HG03280 (cell line): Measurements from ENCODE around the gene SSTR5.

ENCODE experiments used
- ATAC-seq: cut with Tn5 transposase; IDR thresholded peaks from one replicate; pipeline ENCODE4 v1.9.1; 2021; ENCODE audit warnings: mild to moderate bottlenecking, moderate library complexity; ENCODE audit not compliant: unreplicated experiment

The SSTR5 gene

DNA sequence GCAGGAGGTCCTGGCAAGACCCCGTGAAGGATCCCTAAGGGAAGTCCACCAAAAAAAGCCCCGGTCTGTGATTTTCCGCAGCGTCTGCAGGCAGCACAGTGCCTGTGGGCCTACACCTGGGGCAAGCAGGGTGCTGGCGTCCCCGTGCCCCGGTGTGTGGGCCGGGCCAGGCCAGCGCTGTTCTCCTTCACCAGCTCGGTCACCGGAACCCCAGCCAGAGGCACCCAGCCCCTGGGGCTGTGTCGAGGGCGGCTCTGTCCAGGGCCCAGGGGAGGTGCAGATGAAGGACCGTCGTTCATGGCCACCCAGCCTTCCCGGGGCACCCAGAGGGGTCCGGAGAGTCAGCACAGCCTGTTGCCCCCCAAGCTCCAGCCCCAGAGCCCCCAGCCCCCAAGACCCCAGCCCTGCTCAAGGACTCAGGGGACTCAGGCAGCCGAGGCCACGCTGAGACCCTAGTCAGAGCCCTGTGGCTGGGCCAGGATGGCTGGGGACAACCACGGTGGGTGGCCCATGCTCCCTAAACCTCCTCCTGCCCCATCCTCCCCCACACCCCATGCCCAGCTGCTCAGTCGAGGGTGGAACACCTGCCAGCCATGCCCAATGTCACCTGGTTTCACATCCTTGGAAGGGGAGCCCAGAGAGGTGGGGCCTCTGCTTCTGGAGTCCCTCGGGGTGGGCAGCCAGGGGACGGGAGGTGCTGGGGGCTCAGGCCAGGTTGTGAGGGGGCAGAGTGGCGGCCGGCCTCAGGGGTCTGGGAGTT, 29.2 kb downstream of the SSTR5 start:
- no peak for ATAC-seq

GRCh38 chr16:1102333-1102700, 29.8 kb downstream of the SSTR5 start:
- ATAC-seq: no peak

DNA sequence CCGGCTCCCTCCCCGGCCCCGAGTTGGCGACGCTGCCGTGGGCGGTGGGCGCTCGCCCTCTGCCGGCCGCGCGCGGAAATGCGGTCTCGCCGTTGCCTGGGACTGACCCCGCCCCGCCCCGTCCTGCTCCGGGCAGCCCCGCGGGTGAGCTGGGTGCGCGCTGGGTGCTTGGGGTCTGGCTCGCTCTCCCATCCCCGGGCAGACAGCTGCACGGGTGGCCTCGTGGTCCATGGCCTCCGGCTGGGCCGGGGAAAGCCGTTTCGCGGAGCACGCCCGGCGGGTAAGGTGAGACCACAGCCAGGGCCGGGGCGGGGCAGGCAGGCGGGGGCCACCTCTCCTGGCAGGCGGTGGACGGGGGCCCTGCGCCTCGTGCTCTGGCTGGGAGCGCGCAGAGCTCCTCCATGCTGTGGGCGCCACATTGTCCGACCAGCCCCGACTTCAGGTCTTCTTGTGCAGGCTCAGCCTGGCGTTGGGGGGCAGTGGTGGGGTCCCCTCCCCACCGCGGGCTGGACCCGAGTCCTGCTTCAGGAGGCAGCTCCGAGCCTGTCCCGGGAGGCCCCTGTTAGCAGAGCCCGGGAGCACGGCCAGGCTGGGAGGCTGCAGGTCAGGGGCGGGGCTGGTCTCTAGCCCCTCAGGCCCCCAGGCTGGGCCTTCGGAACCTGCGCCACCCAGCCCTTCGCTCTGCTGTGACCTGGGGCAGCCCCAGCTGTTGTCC, 30.5 kb downstream of the SSTR5 start:
- no peak for ATAC-seq

- no peak for ATAC-seq
These were observed 31.1 kb downstream of the SSTR5 start for GRCh38 chr16:1103636-1103980.

DNA sequence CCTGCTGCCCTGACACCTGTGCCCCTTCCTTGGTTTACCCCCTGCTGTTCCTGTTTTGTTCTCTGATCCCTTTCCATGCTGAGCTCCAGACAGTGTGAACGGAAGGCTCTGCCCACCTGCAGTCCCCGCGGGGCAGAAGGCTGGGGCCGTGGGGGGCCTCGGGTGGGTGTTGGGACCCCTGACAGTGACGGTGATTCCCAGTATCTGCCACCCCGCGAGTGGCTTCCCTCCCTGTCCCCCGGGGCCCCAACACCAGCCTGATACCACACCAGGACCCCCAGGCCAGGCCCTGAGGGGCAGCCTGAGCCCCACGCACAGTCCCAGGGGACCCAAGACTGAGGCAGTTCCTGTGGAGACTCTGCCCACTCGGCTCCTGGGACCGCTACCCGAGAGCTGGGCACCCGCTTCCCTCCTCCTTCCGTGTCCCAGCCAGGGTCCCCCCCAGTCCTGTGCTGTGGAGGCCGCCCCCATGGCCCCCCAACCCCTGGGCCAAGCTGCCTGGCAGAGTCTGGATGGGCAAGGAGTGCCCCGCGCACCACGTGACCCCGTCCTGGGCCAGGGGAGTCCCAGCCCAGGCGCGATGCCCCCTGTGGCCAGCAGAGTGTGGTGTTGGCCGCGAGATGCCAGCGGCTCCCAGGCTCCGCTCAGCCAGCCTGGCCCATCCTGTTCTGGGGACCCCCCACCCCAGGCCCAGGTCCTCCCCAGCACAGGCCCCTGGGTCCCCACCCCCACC, 33.5 kb downstream of the SSTR5 start:
- ATAC-seq: no peak

- no peak for ATAC-seq
These were observed 34.1 kb downstream of the SSTR5 start for GRCh38 chr16:1106659-1107058.

GRCh38 chr16:1107141-1107540, 34.6 kb downstream of the SSTR5 start:
- no peak for ATAC-seq

DNA sequence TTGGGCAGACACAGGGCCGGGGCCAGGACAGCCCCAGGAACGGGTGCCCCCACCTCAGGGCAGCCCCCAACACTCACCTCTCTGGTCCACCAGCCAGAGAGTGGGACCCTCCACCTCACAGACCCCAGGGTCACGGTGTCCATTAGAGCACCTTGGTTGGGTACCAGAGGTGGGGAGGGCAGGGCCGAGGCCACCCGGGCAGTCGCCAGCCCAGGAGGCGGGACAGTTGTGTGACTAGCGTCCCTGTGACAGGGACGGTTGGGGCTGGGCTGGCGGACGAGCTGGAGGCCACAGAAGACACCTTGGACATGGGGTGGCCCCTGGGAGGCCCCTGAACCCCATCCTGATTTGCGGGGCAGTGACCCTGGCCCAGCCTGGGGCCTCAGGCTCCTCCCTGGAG, 35.2 kb downstream of the SSTR5 start:
- ATAC-seq: no peak

DNA sequence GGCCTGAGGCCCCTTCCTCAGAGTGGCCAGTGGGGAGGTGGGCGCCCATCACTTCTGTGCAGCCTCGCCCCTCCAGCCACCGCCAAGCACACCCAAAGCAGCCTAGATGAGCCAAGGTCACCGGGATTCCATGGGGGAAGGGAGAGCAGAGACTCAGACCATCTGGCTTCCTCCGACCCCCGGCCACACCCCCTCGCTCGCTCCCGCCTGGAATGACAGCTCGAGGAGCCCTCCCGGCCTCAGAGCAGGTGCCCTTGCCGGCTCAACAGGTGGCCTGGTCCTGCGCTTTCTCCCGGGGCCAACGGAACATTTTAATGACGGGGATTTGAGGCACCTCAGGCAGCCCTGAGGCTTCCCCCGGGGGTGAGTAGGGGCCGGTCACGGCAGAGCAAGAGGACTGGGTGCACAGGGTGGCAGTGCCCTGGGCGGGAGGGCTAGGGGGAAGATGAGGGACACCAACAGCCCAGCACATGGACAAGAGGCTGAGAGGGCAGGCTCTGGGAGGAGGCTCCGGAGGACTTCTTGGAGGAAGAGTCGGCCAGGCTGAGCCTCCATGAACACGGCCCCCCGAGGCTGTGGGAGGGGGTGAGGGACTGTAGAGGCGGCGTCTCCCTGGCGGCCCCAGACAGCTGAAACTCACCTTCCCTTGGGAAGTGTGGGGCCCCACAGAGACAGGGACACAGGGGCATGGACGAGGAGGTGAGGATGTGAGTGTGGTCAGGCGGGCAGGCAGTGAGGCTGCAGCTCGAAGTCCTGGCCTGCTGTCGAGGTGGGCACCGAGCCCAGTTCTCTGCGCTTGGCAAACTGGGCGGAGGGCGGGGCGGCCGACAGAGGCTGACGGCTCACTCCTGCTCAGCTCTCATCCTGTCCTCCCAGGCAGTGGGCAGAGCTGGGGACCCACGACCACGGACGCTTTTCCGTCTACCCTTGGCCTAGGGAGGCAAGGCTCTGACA, 36.0 kb downstream of the SSTR5 start:
- ATAC-seq: no peak

GRCh38 chr16:1109648-1110047, 37.1 kb downstream of the SSTR5 start:
- ATAC-seq: no peak

DNA sequence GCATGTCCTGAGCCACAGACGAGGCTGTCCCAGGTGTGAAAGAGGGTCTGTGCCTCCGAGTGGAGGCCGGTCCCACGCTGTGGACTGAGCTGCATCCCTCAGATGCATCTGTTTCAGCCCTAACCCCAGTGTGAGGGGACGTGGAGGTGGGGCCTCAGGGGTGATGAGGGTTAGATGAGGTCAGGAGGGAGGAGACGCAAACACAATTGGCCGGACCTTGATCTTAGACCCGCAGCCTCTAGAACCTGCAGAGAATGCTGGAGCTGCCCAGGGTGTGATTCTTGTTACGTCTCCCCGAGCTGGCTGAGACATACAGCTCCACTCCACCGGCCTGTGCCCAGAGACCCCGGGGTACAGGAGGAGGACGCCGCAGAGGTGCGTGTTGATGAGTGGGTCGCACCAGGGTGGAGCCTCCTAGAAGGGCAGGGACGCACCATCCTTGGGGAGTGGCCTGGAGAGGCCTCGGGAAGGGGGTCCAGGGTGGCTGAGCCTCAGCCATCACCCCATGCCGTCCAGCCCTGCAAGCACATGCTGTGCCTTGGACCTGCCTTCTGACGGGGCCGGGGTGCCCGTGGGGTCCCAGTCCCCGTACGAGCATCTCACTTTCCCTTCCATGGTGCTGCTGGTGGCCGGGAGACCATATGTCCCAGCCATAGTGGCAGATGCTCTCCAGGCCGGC, 40.1 kb downstream of the SSTR5 start:
- no peak for ATAC-seq

DNA sequence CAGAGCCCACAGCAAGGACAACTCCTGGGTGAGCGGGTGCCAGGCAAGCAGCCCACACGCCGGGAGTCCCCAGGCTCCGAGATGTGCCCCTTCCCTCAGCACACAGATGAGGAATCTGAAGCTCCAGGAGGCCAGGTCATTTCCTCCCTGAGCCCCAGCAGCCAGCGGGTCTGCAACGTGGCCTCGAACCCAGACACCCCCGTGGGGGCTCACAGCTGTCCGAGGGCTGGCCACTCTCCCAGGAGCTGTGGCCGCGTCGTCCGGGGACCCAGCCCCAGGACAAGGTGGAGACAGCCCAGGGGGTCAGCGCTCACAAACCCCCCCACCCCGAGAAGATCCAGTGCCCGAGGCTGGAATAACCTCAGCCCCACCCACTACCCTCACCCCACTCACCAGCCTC, 40.9 kb downstream of the SSTR5 start:
- no peak for ATAC-seq

GRCh38 chr16:1113889-1114526, 41.5 kb downstream of the SSTR5 start:
- ATAC-seq: no peak

DNA sequence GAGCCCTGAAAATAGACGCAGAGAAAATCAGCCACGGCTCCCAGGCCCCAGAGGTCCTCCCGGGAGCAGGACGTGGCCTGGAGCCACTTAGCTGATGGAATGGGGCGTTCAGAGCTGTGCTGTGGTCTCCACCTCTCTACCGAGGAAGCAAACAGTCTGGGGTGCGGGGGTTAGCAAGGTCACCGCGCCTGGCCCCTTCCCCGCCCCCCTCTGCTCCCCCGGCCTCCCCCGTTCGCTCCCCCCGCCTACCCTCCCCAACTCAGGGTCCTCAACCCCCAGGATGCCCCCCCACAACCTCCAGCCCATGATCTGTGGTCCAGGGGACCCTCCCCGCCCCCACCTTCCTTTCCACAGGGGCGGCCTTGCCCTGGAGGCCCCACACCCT, 44.1 kb downstream of the SSTR5 start:
- no peak for ATAC-seq

GRCh38 chr16:1117176-1117900, 44.8 kb downstream of the SSTR5 start:
- no peak for ATAC-seq

GRCh38 chr16:1117926-1118325, 45.4 kb downstream of the SSTR5 start:
- no peak for ATAC-seq

DNA sequence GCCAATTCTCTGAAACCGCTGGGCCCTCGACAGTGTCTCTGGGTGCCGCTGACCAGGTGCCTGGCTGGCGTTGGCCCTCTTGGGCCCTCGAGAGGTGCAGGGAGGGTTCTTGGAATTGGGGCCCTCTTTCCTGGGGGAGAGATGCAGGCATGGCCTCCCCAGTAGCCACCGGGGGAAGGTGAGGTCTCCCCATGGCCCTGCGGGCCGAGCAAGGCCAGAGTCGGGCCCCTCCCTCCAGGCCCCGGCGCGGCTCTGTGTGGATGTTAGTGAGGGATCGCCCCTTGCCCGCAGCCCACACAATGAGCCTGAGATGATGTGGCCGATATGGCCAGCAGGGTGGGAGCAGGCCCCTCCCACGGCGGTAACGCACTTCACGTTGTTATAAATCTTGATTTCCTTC, 46.6 kb downstream of the SSTR5 start:
- no peak for ATAC-seq

DNA sequence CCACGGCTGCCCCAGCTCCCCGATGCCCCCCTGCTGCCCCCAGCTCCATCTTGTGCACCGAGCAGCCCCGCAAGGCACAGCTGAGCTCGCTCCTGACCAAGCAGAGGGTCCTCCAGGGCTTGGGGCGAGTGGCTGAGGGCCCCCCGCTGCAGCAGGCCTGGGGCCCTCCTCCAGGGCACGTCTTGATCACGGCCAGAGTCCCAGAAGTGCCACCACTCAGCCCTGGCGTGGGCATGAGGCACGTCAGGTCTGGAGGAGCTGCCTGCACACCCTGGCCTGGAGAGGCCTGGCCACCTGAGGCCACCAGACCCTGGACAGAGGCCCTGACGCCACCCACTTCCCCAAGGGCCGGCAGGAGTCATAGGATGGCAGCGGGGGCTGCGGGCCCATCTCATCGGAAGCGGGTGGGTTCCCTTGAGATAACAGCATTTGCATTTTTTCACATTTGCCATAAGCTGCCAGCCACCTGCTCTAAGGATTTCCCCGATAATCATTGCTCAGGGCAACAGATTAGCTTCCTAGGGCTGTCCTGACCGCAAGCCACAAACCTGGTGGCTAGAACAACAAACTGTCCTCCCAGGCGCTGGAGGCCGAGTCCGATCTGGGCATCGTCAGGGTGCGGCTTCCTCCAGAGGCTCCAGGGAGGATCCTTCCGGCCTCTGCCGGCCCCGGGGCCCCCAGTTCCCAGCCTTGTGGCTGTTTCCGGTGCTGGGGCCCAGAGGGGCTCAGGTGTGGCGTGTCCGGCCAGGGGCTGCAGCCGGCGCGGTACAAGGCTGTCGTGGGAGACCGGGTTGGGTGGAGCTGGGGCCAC, 47.4 kb downstream of the SSTR5 start:
- ATAC-seq: no peak

DNA sequence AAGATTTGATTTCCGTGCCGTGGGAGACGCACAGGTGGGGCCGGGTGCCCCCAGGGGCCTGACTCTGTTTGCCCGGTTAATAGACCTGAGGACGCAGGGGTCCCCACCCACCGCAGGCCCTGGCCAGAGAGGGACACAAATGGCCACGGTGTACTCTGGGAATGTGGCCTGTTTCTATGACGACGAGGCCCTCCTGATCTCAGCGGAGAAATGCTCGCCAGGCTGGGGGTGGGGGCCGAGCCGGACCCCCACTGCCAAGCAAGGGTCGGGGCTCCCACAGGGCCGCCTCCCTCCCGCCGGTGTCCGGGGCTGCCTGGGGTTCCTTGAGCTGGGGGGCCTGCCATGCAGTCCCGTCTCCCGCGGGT, 48.0 kb downstream of the SSTR5 start:
- ATAC-seq: no peak
